ENCODE measurements around the gene AANAT.

DNA sequence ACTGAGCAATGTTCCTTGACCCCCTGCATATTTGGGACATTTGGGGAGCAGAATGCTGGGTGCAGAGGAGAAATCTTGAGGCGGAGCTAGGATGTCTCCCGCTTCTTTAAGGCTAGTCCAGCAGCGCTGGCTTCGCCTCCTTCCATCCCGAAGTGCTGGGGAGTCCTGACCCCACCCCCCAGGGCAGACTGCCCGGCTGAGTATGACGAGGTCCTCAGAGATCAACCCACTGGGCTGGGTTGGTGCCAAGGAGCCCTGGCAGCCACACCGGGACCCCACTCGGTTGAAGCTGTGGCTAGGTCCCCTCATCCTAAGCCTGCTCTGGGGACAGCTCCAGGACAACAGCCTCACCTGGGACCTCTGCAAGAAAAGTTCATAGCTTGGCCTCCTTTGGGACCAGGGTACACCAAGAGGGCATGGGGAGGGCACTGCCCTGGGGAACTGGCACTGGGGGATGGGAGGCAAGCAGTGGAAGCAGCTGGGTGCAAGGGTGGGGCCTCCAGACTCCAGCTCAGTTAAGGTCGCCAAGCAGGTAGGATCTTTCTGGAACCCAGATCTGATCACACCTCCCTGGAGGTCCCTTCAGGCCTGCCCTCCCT, 22.8 kb downstream of the AANAT start:
- TF ChIP-seq, protein P1, sequence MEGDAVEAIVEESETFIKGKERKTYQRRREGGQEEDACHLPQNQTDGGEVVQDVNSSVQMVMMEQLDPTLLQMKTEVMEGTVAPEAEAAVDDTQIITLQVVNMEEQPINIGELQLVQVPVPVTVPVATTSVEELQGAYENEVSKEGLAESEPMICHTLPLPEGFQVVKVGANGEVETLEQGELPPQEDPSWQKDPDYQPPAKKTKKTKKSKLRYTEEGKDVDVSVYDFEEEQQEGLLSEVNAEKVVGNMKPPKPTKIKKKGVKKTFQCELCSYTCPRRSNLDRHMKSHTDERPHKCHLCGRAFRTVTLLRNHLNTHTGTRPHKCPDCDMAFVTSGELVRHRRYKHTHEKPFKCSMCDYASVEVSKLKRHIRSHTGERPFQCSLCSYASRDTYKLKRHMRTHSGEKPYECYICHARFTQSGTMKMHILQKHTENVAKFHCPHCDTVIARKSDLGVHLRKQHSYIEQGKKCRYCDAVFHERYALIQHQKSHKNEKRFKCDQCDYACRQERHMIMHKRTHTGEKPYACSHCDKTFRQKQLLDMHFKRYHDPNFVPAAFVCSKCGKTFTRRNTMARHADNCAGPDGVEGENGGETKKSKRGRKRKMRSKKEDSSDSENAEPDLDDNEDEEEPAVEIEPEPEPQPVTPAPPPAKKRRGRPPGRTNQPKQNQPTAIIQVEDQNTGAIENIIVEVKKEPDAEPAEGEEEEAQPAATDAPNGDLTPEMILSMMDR (IDR thresholded peaks at IDR 0.05 in 8 of 11, conservative IDR thresholded peaks at IDR 0.05 in 3 of 11) = no peak
- no peak for TF ChIP-seq POLR2A (IDR thresholded peaks at IDR 0.05)

Data from spleen (tissue), 7 donors.